ENCODE data around the gene PITPNM2.

GRCh38 chr12:123107926-123108681, 42.8 kb downstream of the PITPNM2 start:
- no peak for TF ChIP-seq CTCF (optimal IDR thresholded peaks at IDR 0.05 in 1 of 3, IDR thresholded peaks at IDR 0.05 in 1 of 3, conservative IDR thresholded peaks at IDR 0.05 in 1 of 3; ENCODE audit: extremely low read depth in 1 of 3, insufficient read depth in 2 of 3, low read length in 3 of 3)
- no peak for TF ChIP-seq EZH2 (IDR thresholded peaks at IDR 0.05; ENCODE audit: low read length)
